ENCODE measurements around the gene GDI2. TPM values are rescaled to one million over a fixed set of nuclear protein-coding genes. Genes with fewer than 3 reads are reported as not detected.

The GDI2 gene
- total RNA-seq, 2 experiments from 2014 or later, result 265 to 292 TPM

- Histone ChIP-seq H3K79me2 (ENCODE audit: insufficient read depth, low read depth, low read length) (peaks cover 3% of the 10 kb centered on the region; the same call in 1 of the 2 replicates), H2AFZ (ENCODE audit: low read length) (peak overlapping the region; percentile 80), H3K36me3 (ENCODE audit: insufficient read depth, low read length) (no peaks in the 10 kb centered on the region), H3K4me1 (ENCODE audit: insufficient read depth, low read length, poor library complexity, severe bottlenecking) (peaks cover 73% of the 10 kb centered on the region), H3K4me3 (ENCODE audit: low read depth, low read length, poor library complexity, severe bottlenecking) (peak overlapping the region; percentile 60), H4K20me1 (ENCODE audit: insufficient read depth, low read length) (no peaks in the 10 kb centered on the region), H3K27ac (ENCODE audit: low read depth, low read length, poor library complexity, severe bottlenecking) (peak overlapping the region; percentile 92), H3K4me2 (ENCODE audit: low read length) (peak overlapping the region; percentile 76), H3K9me3 (ENCODE audit: low read length) (no peaks in the 10 kb centered on the region), H3K9me2 (ENCODE audit: insufficient read depth, low read length) (no peaks in the 10 kb centered on the region)
- TF ChIP-seq CTCF (conservative IDR thresholded peaks at IDR 0.05; ENCODE audit: low read length) (no peak), EZH2phosphoT487 (IDR thresholded peaks at IDR 0.05; ENCODE audit: borderline replicate concordance, low read depth, low read length) (no peak)
- intact Hi-C loops (cut with micrococcal nuclease; ENCODE audit: unreplicated experiment), result loop anchor here (5.0 kb wide), 2 partner anchors 182 to 208 kb away; no protein-coding TSS in a partner anchor
- CTCF ChIA-PET (ENCODE audit: unreplicated experiment), result interaction anchor here (0.6 to 1.3 kb wide), 2 partner anchors 8 to 26 kb away, joined by 3 to 4 read pairs; no protein-coding TSS in a partner anchor
- BruUV-seq (replicated peaks), result no TSS peak
- POLR2A ChIA-PET, result interaction anchor here (0.6 to 8.3 kb wide), 27 partner anchors 8 to 1311 kb away, joined by 3 to 144 read pairs (median 4); partner anchors contain the start of genes ANKRD16, FBH1 and GDI2
- peak; percentile 68 for DNase-seq (ENCODE audit: low spot score)
These were observed 31.3 kb upstream of the GDI2 start for GRCh38 chr10:5844345-5845055.

GRCh38 chr10:5843686-5844344, 30.6 kb upstream of the GDI2 start:
- intact Hi-C loops (cut with micrococcal nuclease; ENCODE audit: unreplicated experiment), result loop anchor here (1.0 to 5.0 kb wide), 3 partner anchors 152 to 208 kb away; no protein-coding TSS in a partner anchor
- H3K9me3 ChIP-seq (ENCODE audit: low read length), result no peaks in the 10 kb centered on the region
- ChIA-PET POLR2A (interaction anchor here (0.6 to 8.3 kb wide), 33 partner anchors 9 to 397 kb away, joined by 3 to 144 read pairs (median 4); partner anchors contain the start of genes ANKRD16, FBH1 and GDI2), CTCF (ENCODE audit: unreplicated experiment) (interaction anchor here (0.6 to 1.3 kb wide), 4 partner anchors 9 to 30 kb away, joined by 3 to 4 read pairs (median 4); no protein-coding TSS in a partner anchor)
- H3K4me1 ChIP-seq (ENCODE audit: insufficient read depth, low read length, poor library complexity, severe bottlenecking), result peaks cover 80% of the 10 kb centered on the region
- H3K27ac ChIP-seq (ENCODE audit: low read depth, low read length, poor library complexity, severe bottlenecking), result peak overlapping the region; percentile 92
- peak overlapping the region; percentile 76 for H3K4me2 ChIP-seq (ENCODE audit: low read length)
- no peaks in the 10 kb centered on the region for H3K9me2 ChIP-seq (ENCODE audit: insufficient read depth, low read length)
- no peaks in the 10 kb centered on the region for H4K20me1 ChIP-seq (ENCODE audit: insufficient read depth, low read length)
- H3K79me2 ChIP-seq (ENCODE audit: insufficient read depth, low read depth, low read length), result peaks cover 3% of the 10 kb centered on the region; the same call in 1 of the 2 replicates
- TF ChIP-seq CTCF (conservative IDR thresholded peaks at IDR 0.05; ENCODE audit: low read length), result no peak; the same call in 1 of the 2 replicates
- TF ChIP-seq EZH2phosphoT487 (IDR thresholded peaks at IDR 0.05; ENCODE audit: borderline replicate concordance, low read depth, low read length), result no peak
- no peaks in the 10 kb centered on the region for H3K36me3 ChIP-seq (ENCODE audit: insufficient read depth, low read length)
- peak overlapping the region; percentile 60 for H3K4me3 ChIP-seq (ENCODE audit: low read depth, low read length, poor library complexity, severe bottlenecking)
- TSS peak; percentile 75 for BruUV-seq (replicated peaks)
- DNase-seq (ENCODE audit: low spot score), result peak; percentile 59
- peak overlapping the region; percentile 80; the same call in 1 of the 2 replicates for H2AFZ ChIP-seq (ENCODE audit: low read length)

Measured in OCI-LY7 (cell line).